Skeletal muscle tissue (tissue), 4 donors: ENCODE data around the gene TRIO. TPM values are rescaled to one million over a fixed set of nuclear protein-coding genes. Genes with fewer than 3 reads are reported as not detected.

Experiments
- H3K27ac ChIP-seq: one replicate; pipeline ENCODE4 v1.7.0; 2013; ENCODE audit warnings: mild to moderate bottlenecking, low read depth, low read length, inconsistent platforms
- H3K27me3 ChIP-seq, 3 donors: one replicate each; pipeline ENCODE4 v1.7.0; 2013; ENCODE audit warnings: low read length in 3 of 3; ENCODE audit not compliant: control insufficient read depth in 3 of 3, insufficient read depth in 3 of 3
- H3K36me3 ChIP-seq, 3 donors: one replicate each; pipeline ENCODE4 v1.7.0; 2013; ENCODE audit warnings: low read length in 3 of 3; ENCODE audit not compliant: control insufficient read depth in 3 of 3, insufficient read depth in 3 of 3
- H3K4me1 ChIP-seq, 3 donors: one replicate each; pipeline ENCODE4 v1.7.0; 2013; ENCODE audit warnings: low read length in 3 of 3, mild to moderate bottlenecking in 3 of 3; ENCODE audit not compliant: control insufficient read depth in 3 of 3, insufficient read depth in 3 of 3
- H3K4me3 ChIP-seq, 3 donors: one replicate each; pipeline ENCODE4 v1.7.0; 2013; ENCODE audit warnings: low read length in 3 of 3
- H3K9ac ChIP-seq, 3 donors: one replicate each; pipeline ENCODE4 v1.7.0; 2013; ENCODE audit warnings: low read length in 3 of 3, mild to moderate bottlenecking in 3 of 3, moderate library complexity in 2 of 3, low read depth in 1 of 3
- H3K9me3 ChIP-seq, 3 donors: one replicate each; pipeline ENCODE4 v1.7.0; 2013; ENCODE audit warnings: low read length in 3 of 3; ENCODE audit not compliant: control insufficient read depth in 3 of 3
- total RNA-seq: library from RNA; depleted of rRNA; stranded (reverse); fragments of >200 nt; gene quantifications from one replicate; pipeline ENCODE4 v1.2.3, GENCODE V29; 2014
- donor health status: Osteomylitis.

Gene TRIO
- total RNA-seq, 1 donor from 2014 or later, result 200 TPM

DNA sequence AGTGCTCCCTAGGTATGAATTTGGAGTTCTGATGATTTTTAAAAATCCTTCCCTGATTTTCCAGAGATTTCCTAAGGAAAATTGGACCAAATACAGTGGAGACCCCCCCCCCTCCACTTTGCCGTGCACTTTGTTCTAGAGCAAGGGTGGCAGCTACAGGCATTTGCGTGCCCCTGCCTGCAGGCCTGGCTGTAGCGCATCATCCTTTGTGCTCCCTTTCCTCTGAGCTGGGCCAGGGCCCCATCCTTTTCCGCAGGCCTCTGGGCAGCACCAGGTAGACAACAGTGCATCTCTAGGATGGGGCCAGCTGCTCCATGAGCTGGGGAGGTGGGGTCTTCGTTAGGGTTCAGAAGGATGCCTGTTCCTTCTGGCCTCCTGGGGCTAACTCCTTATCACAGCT, 39.6 kb downstream of the TRIO start:
- peak overlapping the region; percentile 23 for H3K27ac ChIP-seq
- peaks cover 39 to 57% (median 49%) of the 10 kb centered on the region in 3 donors for H3K4me1 ChIP-seq
- no peak overlapping the region for H3K9ac ChIP-seq
- no peaks in the 10 kb centered on the region for H3K36me3 ChIP-seq
- no peak overlapping the region for H3K4me3 ChIP-seq
- no peaks in the 10 kb centered on the region for H3K9me3 ChIP-seq
- no peaks in the 10 kb centered on the region for H3K27me3 ChIP-seq

DNA sequence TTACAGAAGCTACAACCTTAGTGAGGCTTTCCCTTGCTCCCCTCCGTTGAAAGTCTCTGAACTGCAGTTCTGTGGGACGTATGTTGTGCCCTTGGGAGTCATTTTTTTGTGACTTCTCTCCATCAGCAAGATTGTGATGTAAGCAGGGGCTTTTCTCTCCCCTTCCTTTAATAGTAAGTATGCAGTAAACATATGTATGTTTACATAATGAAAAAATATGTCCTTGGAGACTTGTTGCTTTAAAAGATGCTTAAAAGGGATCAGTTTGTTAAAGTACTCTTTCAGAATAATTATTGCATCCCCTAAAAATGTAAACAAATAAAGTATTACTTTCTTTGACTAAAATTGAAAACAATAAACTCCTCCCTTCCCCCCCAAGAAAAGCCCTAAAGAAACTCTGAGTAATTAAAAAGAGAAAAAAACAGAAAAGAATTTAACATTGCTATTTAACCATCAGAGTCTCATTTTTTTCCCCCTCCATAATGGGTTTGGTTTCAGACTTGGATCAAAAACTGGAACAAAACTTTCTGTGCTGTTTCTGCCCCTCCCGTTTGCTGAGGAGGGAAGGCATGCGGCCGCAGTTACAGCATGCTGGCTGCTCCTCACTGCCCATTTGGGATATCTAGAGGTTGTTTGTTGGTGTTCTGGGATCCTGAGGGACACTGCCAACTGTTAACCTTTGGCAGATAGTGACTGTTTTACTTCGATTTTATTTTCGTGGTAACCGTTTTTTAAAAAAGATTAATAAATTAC, 40.2 kb downstream of the TRIO start:
- H3K9ac ChIP-seq, result peak overlapping the region in 2 of 3 donors; percentile 25 to 51
- no peaks in the 10 kb centered on the region for H3K9me3 ChIP-seq
- no peaks in the 10 kb centered on the region for H3K27me3 ChIP-seq
- H3K27ac ChIP-seq, result peak overlapping the region; percentile 41
- no peak overlapping the region for H3K4me3 ChIP-seq
- H3K36me3 ChIP-seq, result no peaks in the 10 kb centered on the region
- peaks cover 37 to 53% (median 46%) of the 10 kb centered on the region in 3 donors for H3K4me1 ChIP-seq

GRCh38 chr5:14184082-14184481, 40.9 kb downstream of the TRIO start:
- Histone ChIP-seq H3K4me1 (peaks cover 37 to 48% (median 42%) of the 10 kb centered on the region in 3 donors), H3K27me3 (no peaks in the 10 kb centered on the region), H3K27ac (peak overlapping the region; percentile 41), H3K9ac (peak overlapping the region in 1 of 3 donors; percentile 25), H3K4me3 (peak overlapping the region in 1 of 3 donors; percentile 35), H3K36me3 (no peaks in the 10 kb centered on the region), H3K9me3 (no peaks in the 10 kb centered on the region)

DNA sequence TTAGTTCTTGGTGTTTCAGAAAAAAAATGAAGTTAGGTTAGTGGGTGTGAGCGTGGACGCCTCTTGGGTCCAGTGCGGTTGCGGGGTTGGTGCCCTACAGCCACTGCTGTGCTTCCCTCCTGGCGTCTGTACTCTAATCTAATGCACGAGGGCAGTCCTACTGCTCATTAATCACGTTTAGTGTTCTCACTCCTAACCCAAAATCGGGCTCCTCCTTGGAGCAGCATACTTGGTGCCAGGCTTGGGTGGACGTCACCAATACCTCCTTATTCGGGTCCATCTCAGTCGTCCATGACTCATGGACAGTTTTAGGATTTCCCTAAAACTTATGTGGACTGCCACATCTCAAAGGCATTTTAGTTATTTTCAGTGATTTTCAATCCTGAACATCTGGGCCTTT, 41.6 kb downstream of the TRIO start:
- Histone ChIP-seq H3K4me3 (no peak overlapping the region), H3K9me3 (no peaks in the 10 kb centered on the region), H3K4me1 (peaks cover 39 to 52% (median 42%) of the 10 kb centered on the region in 3 donors), H3K27me3 (no peaks in the 10 kb centered on the region), H3K27ac (peak overlapping the region; percentile 78), H3K9ac (no peak overlapping the region), H3K36me3 (no peaks in the 10 kb centered on the region)

DNA sequence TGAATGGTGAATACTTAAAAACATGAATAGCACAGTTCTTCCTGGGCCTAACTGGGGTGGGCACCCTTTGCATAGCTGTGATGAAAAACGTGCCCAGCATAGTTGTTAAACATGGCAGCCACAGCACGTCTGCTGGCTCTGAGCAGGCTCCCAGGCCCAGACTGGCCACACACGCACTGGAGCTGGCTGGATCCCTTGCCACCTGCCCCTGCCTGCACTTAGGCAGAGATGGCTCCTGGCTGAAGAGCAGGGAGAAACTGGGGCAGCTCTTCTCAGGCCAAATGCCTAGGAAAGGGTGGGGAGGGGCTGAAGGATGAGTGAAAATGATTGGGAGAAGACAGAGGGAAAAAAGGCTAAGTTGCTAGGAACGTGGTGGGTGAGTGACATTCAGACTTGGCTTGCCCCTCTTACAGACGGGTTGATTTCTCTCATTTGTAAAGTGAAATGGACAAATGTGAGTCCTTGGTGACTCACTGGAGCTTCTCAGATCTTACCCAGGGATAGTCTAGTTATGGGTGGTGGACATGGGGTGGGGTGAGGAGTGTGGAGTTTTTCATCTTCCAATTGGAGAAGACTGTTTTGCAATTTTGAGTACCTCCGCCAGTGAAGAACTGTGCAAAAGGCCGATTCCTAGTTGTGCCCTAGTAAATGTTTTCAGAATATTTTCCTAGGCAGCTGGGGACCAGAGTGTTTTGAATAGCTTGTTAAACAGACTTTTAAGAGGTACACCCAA, 42.4 kb downstream of the TRIO start:
- no peaks in the 10 kb centered on the region for H3K36me3 ChIP-seq
- peak overlapping the region in 1 of 3 donors; percentile 20 for H3K9ac ChIP-seq
- H3K4me1 ChIP-seq, result peaks cover 46 to 58% (median 47%) of the 10 kb centered on the region in 3 donors
- H3K27ac ChIP-seq, result peak overlapping the region; percentile 78
- no peaks in the 10 kb centered on the region for H3K9me3 ChIP-seq
- no peak overlapping the region for H3K4me3 ChIP-seq
- no peaks in the 10 kb centered on the region for H3K27me3 ChIP-seq

DNA sequence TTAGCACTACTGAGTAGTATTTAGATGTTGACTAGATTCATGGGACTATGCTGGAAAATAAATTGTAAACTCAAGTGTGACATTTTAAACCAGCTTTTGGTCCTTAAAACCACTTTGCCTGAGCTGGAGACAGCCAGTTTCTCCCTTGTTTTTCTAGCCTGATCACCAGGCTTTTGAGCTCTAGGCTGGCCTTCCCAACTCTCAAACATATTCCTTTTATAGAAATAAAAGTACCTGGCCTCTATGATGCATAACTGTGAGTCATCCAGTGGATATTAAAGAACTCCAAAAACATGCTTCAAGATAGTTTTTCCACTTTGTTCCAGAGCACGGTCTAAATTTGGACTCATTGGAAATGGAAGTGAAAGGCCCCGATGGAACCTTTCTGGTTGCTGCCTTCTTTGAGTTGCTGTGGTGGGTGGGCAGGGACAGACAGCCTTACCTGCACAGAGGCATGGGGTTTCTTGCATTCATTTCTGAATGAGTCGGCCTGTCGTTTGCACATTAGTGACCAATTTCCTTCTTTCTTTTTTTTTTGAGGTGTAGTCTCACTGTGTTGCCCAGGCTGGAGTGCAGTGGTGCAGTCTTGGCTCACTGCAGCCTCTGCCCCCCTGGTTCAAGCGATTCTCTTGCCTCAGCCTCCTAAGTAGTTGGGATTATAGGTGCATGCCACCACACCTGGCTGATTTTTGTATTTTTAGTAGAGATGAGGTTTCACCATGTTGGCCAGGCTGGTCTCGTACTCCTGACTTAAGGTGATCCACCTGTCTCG, 43.1 kb downstream of the TRIO start:
- H3K4me1 ChIP-seq, result peaks cover 53 to 64% (median 55%) of the 10 kb centered on the region in 3 donors
- H3K27me3 ChIP-seq, result no peaks in the 10 kb centered on the region
- H3K36me3 ChIP-seq, result no peaks in the 10 kb centered on the region
- no peak overlapping the region for H3K9ac ChIP-seq
- no peaks in the 10 kb centered on the region for H3K9me3 ChIP-seq
- H3K27ac ChIP-seq, result peak overlapping the region; percentile 78
- H3K4me3 ChIP-seq, result no peak overlapping the region

DNA sequence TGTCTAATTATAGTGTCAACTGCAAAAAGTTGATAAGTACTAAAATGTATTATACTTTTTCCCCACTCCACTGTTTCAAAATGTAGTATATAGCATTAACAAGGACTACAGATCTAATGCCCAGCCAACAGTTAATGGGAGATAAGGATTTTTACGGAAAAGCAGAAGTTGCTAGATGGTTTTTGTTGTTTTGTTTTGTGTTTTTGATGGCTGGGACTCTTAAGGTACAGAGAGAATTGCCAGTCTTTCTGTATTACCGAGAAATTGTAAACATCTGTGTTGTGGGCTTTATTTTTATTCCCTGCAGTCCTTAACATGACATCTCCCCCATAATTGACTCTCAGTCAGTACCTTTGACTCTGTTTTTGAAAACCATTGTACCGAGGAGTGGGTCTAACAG, 44.0 kb downstream of the TRIO start:
- Histone ChIP-seq H3K36me3 (no peaks in the 10 kb centered on the region), H3K4me3 (no peak overlapping the region), H3K4me1 (peaks cover 51 to 60% (median 55%) of the 10 kb centered on the region in 3 donors), H3K27me3 (no peaks in the 10 kb centered on the region), H3K27ac (no peak overlapping the region), H3K9me3 (no peaks in the 10 kb centered on the region), H3K9ac (no peak overlapping the region)

DNA sequence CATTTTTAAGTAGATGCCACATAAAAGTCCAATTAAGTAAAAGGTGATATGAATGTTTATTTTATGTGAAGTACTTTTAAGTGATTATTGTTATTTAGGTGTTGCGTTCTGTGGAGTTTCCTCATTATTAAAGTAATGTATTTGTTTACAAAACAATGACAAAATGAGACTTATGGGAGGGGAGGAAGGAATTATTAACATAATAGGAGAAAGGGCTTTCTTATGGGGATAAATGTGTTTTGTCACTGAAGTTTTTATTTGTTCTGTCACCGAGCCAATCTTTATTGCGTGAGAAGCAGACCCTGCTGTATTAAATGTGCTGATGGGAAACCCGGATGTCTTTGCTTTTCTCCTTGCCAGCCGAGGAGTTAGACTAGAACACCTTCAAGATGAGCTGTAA, 44.5 kb downstream of the TRIO start:
- H3K27me3 ChIP-seq, result no peaks in the 10 kb centered on the region
- H3K36me3 ChIP-seq, result no peaks in the 10 kb centered on the region
- peaks cover 53 to 60% (median 55%) of the 10 kb centered on the region in 3 donors for H3K4me1 ChIP-seq
- H3K4me3 ChIP-seq, result no peak overlapping the region
- H3K9ac ChIP-seq, result no peak overlapping the region
- no peak overlapping the region for H3K27ac ChIP-seq
- H3K9me3 ChIP-seq, result no peaks in the 10 kb centered on the region

- Histone ChIP-seq H3K4me1 (peaks cover 44 to 54% (median 47%) of the 10 kb centered on the region in 3 donors), H3K27me3 (no peaks in the 10 kb centered on the region), H3K9ac (no peak overlapping the region), H3K9me3 (no peaks in the 10 kb centered on the region), H3K27ac (no peak overlapping the region), H3K4me3 (no peak overlapping the region), H3K36me3 (no peaks in the 10 kb centered on the region)
These were observed 45.6 kb downstream of the TRIO start for GRCh38 chr5:14188778-14189177.
